Brain microvascular endothelial cell (primary cell): ENCODE measurements around the gene DNAJC5.

ENCODE experiments used
- DNase-seq: peaks from one replicate; pipeline ENCODE4 v3.0.0-alpha.2; 2020
- H3K27ac ChIP-seq: fragments of 250-450 bp; sonication (Bioruptor Pico); 2 replicates; pipeline ENCODE4 v1.5.1; 2020; ENCODE audit warnings: mild to moderate bottlenecking, moderate library complexity
- H3K27me3 ChIP-seq: fragments of 250-450 bp; sonication (Bioruptor Pico); replicated peaks from 2 replicates; pipeline ENCODE4 v1.5.1; 2020; ENCODE audit warnings: mild to moderate bottlenecking
- H3K36me3 ChIP-seq: fragments of 250-450 bp; sonication (Bioruptor Pico); replicated peaks from 2 replicates; pipeline ENCODE4 v1.5.1; 2020; ENCODE audit warnings: mild to moderate bottlenecking
- H3K4me3 ChIP-seq: 2 replicates; pipeline ENCODE4 v1.5.1; 2011; ENCODE audit warnings: low read depth, mild to moderate bottlenecking, control low read depth, low read length, moderate library complexity
- CTCF ChIP-seq: IDR thresholded peaks from 2 replicates; pipeline ENCODE4 v1.5.1; 2011; ENCODE audit warnings: low read depth, mild to moderate bottlenecking, moderate library complexity, low read length, control low read depth, inconsistent platforms; ENCODE audit errors: missing control alignments
- in situ Hi-C: cut with HindIII; loops from 2 replicates; pipeline ENCODE4 v1.10.0; 2017; ENCODE audit warnings: low sequenced_read_pairs, low pct_ligation_motif_present

DNAJC5 gene

DNA sequence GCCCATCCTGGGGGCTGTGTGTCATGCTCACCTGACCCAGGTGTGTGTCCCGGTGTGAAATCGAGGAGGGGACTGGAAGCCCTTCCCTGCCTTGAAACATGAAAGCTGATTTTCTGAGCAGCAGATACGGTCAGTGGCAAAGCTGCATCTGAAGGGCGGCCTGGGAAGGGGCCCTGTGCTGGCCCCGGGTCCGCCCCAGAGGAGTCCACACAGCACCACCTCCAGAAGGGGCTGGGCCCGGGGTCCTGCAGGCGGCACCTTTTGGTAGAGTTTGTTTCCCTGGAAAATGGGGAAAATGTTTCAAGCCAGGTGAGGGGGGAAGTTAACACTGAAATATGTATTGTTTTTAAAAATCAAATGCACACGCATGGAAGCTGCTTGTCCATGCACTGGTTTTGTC, 40.5 kb downstream of the DNAJC5 start:
- no peak for TF ChIP-seq CTCF
- in situ Hi-C loops: no loop called here
- H3K36me3 ChIP-seq: peaks cover 74% of the 10 kb centered on the region
- H3K4me3 ChIP-seq: no peak overlapping the region
- no peak for DNase-seq
- H3K27ac ChIP-seq: no peak overlapping the region
- H3K27me3 ChIP-seq: no peaks in the 10 kb centered on the region

DNA sequence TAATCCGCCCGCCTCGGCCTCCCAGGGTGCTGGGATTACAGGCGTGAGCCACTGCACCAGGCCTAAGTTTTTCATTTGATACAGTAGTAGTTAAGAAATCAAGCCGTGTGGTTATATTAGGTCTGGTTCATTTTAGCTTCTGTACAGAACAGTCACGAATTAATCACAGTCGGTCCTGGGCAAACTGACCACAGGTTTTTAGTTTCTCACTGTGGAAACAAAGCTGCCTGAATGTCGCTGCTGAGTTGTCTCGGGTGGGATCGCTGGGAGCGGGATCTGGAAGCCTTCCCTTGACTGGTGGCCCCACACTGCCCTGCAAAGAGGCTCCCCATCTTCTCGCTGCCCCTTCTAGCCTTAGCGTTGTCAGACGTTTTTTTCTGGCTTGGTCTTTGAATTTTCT, 42.7 kb downstream of the DNAJC5 start:
- Histone ChIP-seq H3K4me3 (no peak overlapping the region), H3K27me3 (no peaks in the 10 kb centered on the region), H3K27ac (no peak overlapping the region), H3K36me3 (peaks cover 63% of the 10 kb centered on the region)
- no peak for DNase-seq
- no peak for TF ChIP-seq CTCF
- in situ Hi-C loops: no loop called here

GRCh38 chr20:63939061-63939935, 44.4 kb downstream of the DNAJC5 start:
- H3K27me3 ChIP-seq: no peaks in the 10 kb centered on the region
- in situ Hi-C loops: no loop called here
- DNase-seq: no peak
- TF ChIP-seq CTCF: no peak
- no peak overlapping the region for H3K27ac ChIP-seq
- H3K36me3 ChIP-seq: peaks cover 63% of the 10 kb centered on the region
- no peak overlapping the region for H3K4me3 ChIP-seq

- Histone ChIP-seq H3K36me3 (peaks cover 62% of the 10 kb centered on the region), H3K27me3 (no peaks in the 10 kb centered on the region), H3K27ac (no peak overlapping the region), H3K4me3 (no peak overlapping the region)
- no peak for TF ChIP-seq CTCF
- DNase-seq: no peak
- in situ Hi-C loops: no loop called here
Measured at GRCh38 chr20:63940071-63940471, 45.1 kb downstream of the DNAJC5 start.

DNA sequence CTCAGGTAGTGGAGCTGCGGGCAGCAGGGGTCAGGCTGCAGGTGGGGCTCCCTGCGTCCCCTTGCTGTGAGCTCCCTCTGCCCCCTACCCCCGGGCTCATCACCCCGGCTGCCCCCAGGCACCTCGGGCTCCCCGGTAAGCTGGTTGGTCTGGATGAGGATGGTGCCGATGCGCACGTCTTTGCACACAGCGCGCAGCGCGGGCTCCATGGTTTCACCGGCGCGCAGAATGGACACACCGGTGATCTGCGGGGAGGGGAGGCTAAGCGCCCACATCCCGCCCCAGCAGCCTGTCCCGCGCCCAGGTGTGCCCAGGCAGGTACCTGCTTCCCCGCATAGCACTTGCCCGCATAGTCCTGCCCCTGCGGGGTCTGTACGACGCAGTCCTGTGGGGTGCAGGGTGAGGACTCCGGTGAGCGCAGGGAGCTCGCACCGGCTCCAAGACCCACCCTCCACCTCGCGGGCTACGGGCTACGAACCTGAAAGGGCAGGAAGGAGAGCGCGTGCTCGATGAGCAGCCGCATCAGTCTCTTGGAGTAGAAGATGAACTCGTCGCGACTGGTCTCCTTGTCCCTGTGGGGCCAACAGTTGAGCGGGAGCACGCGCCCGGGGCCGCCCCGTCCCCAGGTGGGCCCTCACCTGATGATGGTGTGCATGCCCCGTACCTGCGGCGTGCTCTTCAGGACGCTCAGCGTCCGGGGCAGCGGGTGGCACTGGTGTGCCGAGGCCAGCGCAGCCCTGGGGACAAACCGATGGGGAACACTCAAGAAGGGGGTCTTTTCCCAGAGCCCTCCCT, 45.7 kb downstream of the DNAJC5 start:
- Histone ChIP-seq H3K27me3 (no peaks in the 10 kb centered on the region), H3K27ac (no peak overlapping the region), H3K4me3 (no peak overlapping the region), H3K36me3 (peaks cover 62% of the 10 kb centered on the region)
- TF ChIP-seq CTCF: no peak
- in situ Hi-C loops: no loop called here
- DNase-seq: no peak
